ENCODE data around the gene ARFIP1.

ARFIP1 gene

DNA sequence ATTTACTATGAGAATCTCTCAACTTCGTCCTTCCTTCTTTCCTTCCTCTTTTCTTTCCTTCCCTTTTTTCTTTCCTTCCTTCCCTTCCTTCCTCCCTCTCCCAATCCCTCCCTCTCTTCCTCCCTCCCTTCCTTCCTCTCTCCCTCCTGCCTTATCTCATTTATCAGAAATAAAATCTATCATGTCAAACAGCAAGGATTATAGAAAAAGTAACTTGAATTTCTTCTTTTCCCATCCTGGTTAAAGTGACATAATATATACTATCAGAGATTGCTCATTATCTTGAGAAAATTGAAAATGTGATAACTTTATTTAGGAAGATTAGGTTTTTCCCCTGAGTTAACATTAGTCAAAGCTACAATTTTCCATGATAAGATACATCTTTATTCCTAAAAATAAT lies 5.8 kb upstream of the ARFIP1 start:
- TF ChIP-seq, protein P1, sequence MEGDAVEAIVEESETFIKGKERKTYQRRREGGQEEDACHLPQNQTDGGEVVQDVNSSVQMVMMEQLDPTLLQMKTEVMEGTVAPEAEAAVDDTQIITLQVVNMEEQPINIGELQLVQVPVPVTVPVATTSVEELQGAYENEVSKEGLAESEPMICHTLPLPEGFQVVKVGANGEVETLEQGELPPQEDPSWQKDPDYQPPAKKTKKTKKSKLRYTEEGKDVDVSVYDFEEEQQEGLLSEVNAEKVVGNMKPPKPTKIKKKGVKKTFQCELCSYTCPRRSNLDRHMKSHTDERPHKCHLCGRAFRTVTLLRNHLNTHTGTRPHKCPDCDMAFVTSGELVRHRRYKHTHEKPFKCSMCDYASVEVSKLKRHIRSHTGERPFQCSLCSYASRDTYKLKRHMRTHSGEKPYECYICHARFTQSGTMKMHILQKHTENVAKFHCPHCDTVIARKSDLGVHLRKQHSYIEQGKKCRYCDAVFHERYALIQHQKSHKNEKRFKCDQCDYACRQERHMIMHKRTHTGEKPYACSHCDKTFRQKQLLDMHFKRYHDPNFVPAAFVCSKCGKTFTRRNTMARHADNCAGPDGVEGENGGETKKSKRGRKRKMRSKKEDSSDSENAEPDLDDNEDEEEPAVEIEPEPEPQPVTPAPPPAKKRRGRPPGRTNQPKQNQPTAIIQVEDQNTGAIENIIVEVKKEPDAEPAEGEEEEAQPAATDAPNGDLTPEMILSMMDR (IDR thresholded peaks at IDR 0.05; ENCODE audit: low read length, missing control alignments) = no peak
- no peak overlapping the region for H3K4me3 ChIP-seq (replicated peaks; ENCODE audit: low read depth, low read length)
- no peak for DNase-seq (ENCODE audit: low read depth)

DNA sequence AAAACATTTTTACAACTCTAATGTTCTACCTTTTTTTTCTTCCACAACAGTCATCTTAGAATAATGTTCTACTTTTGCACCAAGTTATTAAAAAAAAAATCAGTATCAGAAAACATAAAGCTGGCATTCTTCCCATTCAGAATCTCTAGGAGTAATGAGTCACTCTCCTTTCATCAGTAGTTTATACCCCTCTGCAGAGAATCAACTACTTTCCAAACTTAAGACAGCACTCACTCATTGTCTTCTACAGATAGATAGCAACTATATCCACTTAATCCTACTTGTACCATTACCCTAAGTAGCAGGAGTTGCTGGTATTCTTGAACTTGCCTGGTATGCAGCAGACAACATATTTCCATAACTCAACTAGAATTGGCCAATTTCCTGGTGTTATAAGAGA lies 3.4 kb upstream of the ARFIP1 start:
- TF ChIP-seq, protein P1 (IDR thresholded peaks at IDR 0.05; ENCODE audit: low read length, missing control alignments) = no peak
- H3K4me3 ChIP-seq (replicated peaks; ENCODE audit: low read depth, low read length) = no peak overlapping the region
- peak; percentile 31 for DNase-seq (ENCODE audit: low read depth)

DNA sequence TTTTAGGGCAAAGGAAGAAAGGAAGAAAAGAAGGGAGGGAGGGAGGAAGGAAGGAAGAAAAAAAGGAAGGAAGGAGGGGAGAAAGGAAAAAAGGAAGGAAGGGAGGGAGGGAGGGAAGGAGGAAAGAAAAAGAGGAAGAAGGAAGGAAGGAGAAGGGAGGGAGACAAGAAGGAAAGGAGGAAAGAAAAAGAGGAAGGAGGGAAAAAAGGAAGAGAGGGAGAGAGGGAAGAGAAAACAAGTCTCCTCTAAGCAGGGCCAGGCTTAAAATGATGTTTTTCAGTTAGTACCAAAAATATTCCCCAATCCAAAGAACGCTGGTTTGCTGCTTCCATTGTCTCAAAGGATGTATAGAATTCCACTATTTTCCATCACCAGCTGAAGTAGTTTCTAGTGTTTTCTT lies 2.3 kb upstream of the ARFIP1 start:
- TF ChIP-seq, protein P1 (IDR thresholded peaks at IDR 0.05; ENCODE audit: low read length, missing control alignments) = no peak
- DNase-seq (ENCODE audit: low read depth) = no peak

DNA sequence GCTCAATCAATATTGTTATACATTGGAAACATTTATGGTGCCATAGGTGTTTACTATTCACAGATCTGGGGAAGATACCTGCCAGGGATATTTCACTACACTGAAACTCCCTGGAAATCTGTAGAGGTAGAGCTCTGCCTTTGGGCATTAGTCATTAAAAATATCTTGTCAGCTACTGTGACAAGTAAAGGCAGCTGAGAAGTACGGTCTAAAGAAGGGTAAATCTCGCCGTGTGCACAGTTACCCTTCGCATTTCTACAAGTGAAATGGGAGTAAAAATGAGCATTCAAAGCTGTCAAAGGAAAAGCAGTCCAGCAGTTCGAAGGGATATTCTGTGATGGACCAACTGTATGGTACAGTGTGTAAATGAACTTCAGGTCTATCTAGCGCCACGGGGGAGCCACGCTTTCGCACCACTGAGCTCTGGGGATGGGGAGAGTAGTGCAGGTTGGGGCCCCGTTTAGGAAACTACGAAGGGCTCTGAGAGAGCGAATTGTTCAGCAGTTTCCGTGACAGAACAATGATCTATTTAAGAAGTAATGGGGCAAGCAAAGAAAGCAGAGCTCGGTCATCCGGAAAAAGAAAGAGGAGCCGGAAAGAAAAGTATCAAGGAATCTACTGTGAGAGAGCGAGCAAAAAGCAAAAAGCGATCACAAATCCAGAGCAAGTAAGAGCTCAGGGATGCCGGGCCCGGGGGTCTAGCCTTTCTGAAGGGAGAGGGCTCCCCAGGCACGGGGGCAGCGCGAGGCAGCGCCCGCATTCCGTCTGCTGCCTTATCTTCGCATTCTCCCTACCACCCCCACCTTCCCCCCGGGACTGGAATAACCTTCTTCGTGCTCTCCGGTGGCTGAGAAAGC lies 870 bp upstream of the ARFIP1 start:
- peak overlapping the region; percentile 86 for H3K4me3 ChIP-seq (replicated peaks; ENCODE audit: low read depth, low read length)
- TF ChIP-seq, protein P1 (IDR thresholded peaks at IDR 0.05; ENCODE audit: low read length, missing control alignments) = no peak
- DNase-seq (ENCODE audit: low read depth) = peak; percentile 18

More for the DNA sequence above, 2.3 kb upstream of the ARFIP1 start:
- no peak overlapping the region for H3K4me3 ChIP-seq (replicated peaks; ENCODE audit: low read depth, low read length)

DNA sequence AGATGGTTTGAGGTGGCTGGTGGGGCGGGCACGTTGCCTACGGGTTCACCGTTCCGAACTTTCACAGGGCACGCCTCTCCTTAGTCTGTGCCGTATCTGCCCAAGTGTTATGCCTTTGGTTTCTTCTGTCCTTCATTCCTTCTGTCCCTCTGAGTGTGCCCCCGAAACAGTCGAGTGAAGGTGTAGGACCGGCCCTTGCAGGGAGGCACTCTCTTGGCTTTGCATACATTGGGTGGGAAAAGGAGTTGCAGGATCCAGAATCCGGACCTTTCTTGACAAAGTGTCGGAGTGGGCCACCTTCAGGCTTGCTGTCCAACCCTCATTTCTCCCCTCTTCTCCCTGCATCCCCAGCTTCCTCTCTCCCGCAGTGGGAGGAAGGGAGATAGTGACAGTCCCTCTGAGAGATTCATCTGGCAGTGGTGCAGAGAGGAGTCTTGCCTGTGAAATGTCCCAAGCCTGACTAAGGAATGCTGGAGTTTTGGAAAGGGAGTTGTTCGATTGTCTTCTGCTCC lies 569 bp downstream of the ARFIP1 start:
- TF ChIP-seq, protein P1 (IDR thresholded peaks at IDR 0.05; ENCODE audit: low read length, missing control alignments) = no peak
- peak overlapping the region; percentile 86 for H3K4me3 ChIP-seq (replicated peaks; ENCODE audit: low read depth, low read length)
- DNase-seq (ENCODE audit: low read depth) = peak; percentile 38

DNA sequence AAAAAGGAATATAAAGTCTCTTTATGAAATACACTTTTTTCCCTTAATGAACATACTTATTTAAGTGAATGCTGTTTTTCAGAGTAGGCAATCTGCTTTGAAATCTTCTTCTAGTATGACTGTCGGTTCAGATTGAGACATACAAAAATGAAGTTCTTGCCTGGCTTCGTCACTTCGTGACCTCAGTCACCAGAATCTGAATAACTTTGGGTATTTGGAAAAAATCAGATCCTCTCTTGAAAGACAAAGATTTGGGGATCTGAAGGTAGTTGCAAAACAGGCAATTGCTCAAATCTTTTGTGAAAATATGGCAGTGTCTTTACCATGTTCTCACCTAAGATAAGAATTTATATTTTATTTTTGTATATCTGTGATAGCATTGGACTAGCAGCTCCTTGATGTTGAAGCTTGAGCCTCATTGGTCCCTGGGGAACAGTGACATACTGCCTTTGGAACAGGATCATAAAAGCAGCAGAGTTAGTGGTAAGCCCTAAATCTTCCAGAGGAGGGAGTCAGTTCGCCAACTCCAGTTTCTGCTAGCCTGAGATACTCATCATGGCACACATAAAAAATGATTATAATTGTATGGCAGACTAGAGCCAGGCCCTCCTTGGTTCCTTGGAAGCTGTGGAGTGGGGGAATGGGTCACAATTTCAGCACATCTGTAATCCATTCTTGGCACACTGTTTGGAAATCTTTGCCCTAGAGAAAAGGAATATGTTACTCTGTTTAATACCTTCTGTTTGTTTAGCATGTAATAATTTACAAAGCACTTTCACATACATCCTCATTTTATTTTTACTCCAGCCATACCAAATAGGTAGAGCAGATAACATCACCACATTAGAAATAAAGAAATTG lies 5.0 kb downstream of the ARFIP1 start:
- TF ChIP-seq, protein P1 (IDR thresholded peaks at IDR 0.05; ENCODE audit: low read length, missing control alignments) = peak; percentile 11
- DNase-seq (ENCODE audit: low read depth) = peak; percentile 54
- no peak overlapping the region for H3K4me3 ChIP-seq (replicated peaks; ENCODE audit: low read depth, low read length)
